H1 (cell line): ENCODE results near the gene LIN54. TPM values are rescaled to one million over a fixed set of nuclear protein-coding genes. Genes with fewer than 3 reads are reported as not detected.

Source experiments
- CTCF ChIA-PET: fragments of 300-600 bp; sonication (Branson Sonifier 250); formaldehyde crosslinking; loops from one replicate; lab custom pipeline; 2021; ENCODE audit not compliant: partially characterized antibody; lab: Charles Lee
- POLR2A ChIA-PET: fragments of 300-600 bp; sonication (Branson Sonifier 250); formaldehyde crosslinking; loops from one replicate; lab custom pipeline; 2021; ENCODE audit warnings: inconsistent platforms; ENCODE audit not compliant: partially characterized antibody; lab: Charles Lee
- DNase-seq, 2 experiments: peaks; one replicate each; pipeline versions ENCODE4 v3.0.0 to v3.0.0-alpha.2; 2010 to 2022; ENCODE audit warnings: low spot score in 2 of 2, low read depth in 1 of 2, mixed read lengths in 1 of 2
- FAIRE-seq: peaks from 2 replicates; lab custom pipeline; 2011; peaks lifted over from hg19 to GRCh38; lab: Jason Lieb, UNC
- H2AFZ ChIP-seq: 2 replicates; pipeline ENCODE4 v1.8.1; 2012; ENCODE audit warnings: low read length, inconsistent platforms
- H2AK5ac ChIP-seq: 2 replicates; pipeline ENCODE4 v1.6.1; 2013; ENCODE audit warnings: low read depth, low read length
- H2BK120ac ChIP-seq: replicated peaks from 2 replicates; pipeline ENCODE3; 2013; ENCODE audit warnings: low read depth, low read length, inconsistent platforms
- H2BK12ac ChIP-seq: 2 replicates; pipeline ENCODE4 v1.6.1; 2013; ENCODE audit warnings: low read depth, low read length
- H2BK15ac ChIP-seq: 2 replicates; pipeline ENCODE4 v1.6.1; 2013; ENCODE audit warnings: low read length
- H2BK20ac ChIP-seq: 2 replicates; pipeline ENCODE4 v1.6.1; 2013; ENCODE audit warnings: low read length
- H2BK5ac ChIP-seq: 2 replicates; pipeline ENCODE4 v1.6.1; 2013; ENCODE audit warnings: low read depth, low read length
- H3K14ac ChIP-seq: 2 replicates; pipeline ENCODE4 v1.6.1; 2013; ENCODE audit warnings: inconsistent platforms; ENCODE audit not compliant: insufficient read length
- H3K18ac ChIP-seq: 2 replicates; pipeline ENCODE4 v1.6.1; 2013; ENCODE audit warnings: low read length; ENCODE audit errors: extremely low read depth
- H3K23ac ChIP-seq: 2 replicates; pipeline ENCODE4 v1.6.1; 2013; ENCODE audit warnings: inconsistent platforms; ENCODE audit not compliant: insufficient read length
- H3K23me2 ChIP-seq: 2 replicates; pipeline ENCODE4 v1.6.1; 2013; ENCODE audit warnings: low read depth, low read length
- H3K27ac ChIP-seq: 2 replicates; pipeline ENCODE4 v1.6.1; 2011; ENCODE audit warnings: low read depth, low read length, inconsistent platforms
- H3K27me3 ChIP-seq, 4 experiments: replicated peaks in 1 of 4; 1 replicate in 1 of 4; 2 replicates in 3 of 4; pipeline versions ENCODE4 v1.6.1 to v1.8.1; 2011 to 2013; ENCODE audit warnings: low read length in 3 of 4, mild to moderate bottlenecking in 3 of 4, inconsistent platforms in 2 of 4, mixed read lengths in 2 of 4, moderate library complexity in 1 of 4; ENCODE audit not compliant: control insufficient read depth in 3 of 4, insufficient read depth in 3 of 4; ENCODE audit errors: extremely low read depth in 1 of 4
- H3K36me3 ChIP-seq, 4 experiments: 2 replicates each; pipeline versions ENCODE4 v1.6.1 to v1.8.1; 2011 to 2013; ENCODE audit warnings: mild to moderate bottlenecking in 4 of 4, low read length in 3 of 4, moderate library complexity in 2 of 4, control low read depth in 1 of 4, inconsistent platforms in 1 of 4; ENCODE audit not compliant: insufficient read depth in 4 of 4, control insufficient read depth in 2 of 4
- H3K4ac ChIP-seq: replicated peaks from 2 replicates; pipeline ENCODE3; 2013; ENCODE audit warnings: low read length, low read depth, mixed read lengths, inconsistent platforms; ENCODE audit not compliant: insufficient read length
- H3K4me1 ChIP-seq, 4 experiments: replicated peaks in 1 of 4; 1 replicate in 1 of 4; 2 replicates in 3 of 4; pipeline versions ENCODE4 v1.6.1 to v1.8.1; 2011 to 2013; ENCODE audit warnings: low read length in 3 of 4, inconsistent platforms in 2 of 4, mixed read lengths in 1 of 4; ENCODE audit not compliant: insufficient read depth in 4 of 4, control insufficient read depth in 3 of 4
- H3K4me2 ChIP-seq, 2 experiments: 2 replicates each; pipeline versions ENCODE4 v1.6.1 to v1.8.1; 2011 to 2013; ENCODE audit warnings: low read depth in 2 of 2, low read length in 2 of 2, control low read depth in 1 of 2, inconsistent platforms in 1 of 2, mild to moderate bottlenecking in 1 of 2; ENCODE audit not compliant: insufficient read depth in 1 of 2
- H3K4me3 ChIP-seq, 4 experiments: fragments of 200-600, 300-600 bp in 1 of 4; sonication (generic), shearing (Covaris generic), sonication (Bioruptor Twin) in 1 of 4; 2 replicates each; pipeline versions ENCODE4 v1.5.1 to v1.8.1; 2011 to 2016; ENCODE audit warnings: low read length in 4 of 4, low read depth in 3 of 4, control low read depth in 2 of 4, inconsistent platforms in 2 of 4, mild to moderate bottlenecking in 2 of 4, mixed read lengths in 1 of 4, moderate library complexity in 1 of 4; ENCODE audit not compliant: insufficient read depth in 2 of 4; ENCODE audit errors: extremely low read depth in 1 of 4
- H3K56ac ChIP-seq: replicated peaks from 2 replicates; pipeline ENCODE3; 2013; ENCODE audit warnings: low read depth, mild to moderate bottlenecking, mixed read lengths, low read length, inconsistent platforms; ENCODE audit not compliant: insufficient read length
- H3K79me1 ChIP-seq: 2 replicates; pipeline ENCODE4 v1.6.1; 2013; ENCODE audit warnings: low read depth, low read length, control low read depth
- H3K79me2 ChIP-seq, 2 experiments: 2 replicates each; pipeline versions ENCODE4 v1.6.1 to v1.8.1; 2012 to 2013; ENCODE audit warnings: low read length in 2 of 2, mild to moderate bottlenecking in 2 of 2, inconsistent platforms in 1 of 2; ENCODE audit not compliant: insufficient read depth in 2 of 2, control insufficient read depth in 1 of 2
- H3K9ac ChIP-seq, 4 experiments: replicated peaks in 1 of 4; 1 replicate in 1 of 4; 2 replicates in 3 of 4; pipeline versions ENCODE4 v1.6.1 to v1.8.1; 2011 to 2013; ENCODE audit warnings: low read depth in 3 of 4, low read length in 3 of 4, control low read depth in 2 of 4, mild to moderate bottlenecking in 2 of 4, moderate library complexity in 2 of 4, inconsistent platforms in 1 of 4; ENCODE audit errors: extremely low read depth in 1 of 4
- H3K9me3 ChIP-seq, 2 experiments: 2 replicates each; pipeline versions ENCODE4 v1.6.1 to v1.8.1; 2012 to 2013; ENCODE audit warnings: mild to moderate bottlenecking in 2 of 2, moderate library complexity in 2 of 2, control low read depth in 1 of 2, inconsistent platforms in 1 of 2, low read depth in 1 of 2, low read length in 1 of 2, mixed read lengths in 1 of 2; ENCODE audit not compliant: insufficient read depth in 2 of 2
- H4K20me1 ChIP-seq, 2 experiments: replicated peaks in 1 of 2; 2 replicates each; pipeline versions ENCODE3 to v1.8.1; 2011 to 2013; ENCODE audit warnings: inconsistent platforms in 2 of 2, low read length in 2 of 2, mild to moderate bottlenecking in 1 of 2; ENCODE audit not compliant: insufficient read depth in 2 of 2, control insufficient read depth in 1 of 2
- H4K5ac ChIP-seq: 2 replicates; pipeline ENCODE4 v1.6.1; 2013; ENCODE audit warnings: low read length, low read depth, mixed read lengths, inconsistent platforms; ENCODE audit not compliant: insufficient read length
- H4K8ac ChIP-seq: 2 replicates; pipeline ENCODE4 v1.8.0; 2013; ENCODE audit warnings: mild to moderate bottlenecking, moderate library complexity, low read length, inconsistent platforms; ENCODE audit not compliant: insufficient read depth; ENCODE audit errors: extremely low read depth
- H4K91ac ChIP-seq: replicated peaks from 2 replicates; pipeline ENCODE3; 2013; ENCODE audit warnings: low read length, mixed read lengths, inconsistent platforms; ENCODE audit not compliant: insufficient read length
- ATF2 ChIP-seq: IDR thresholded peaks from 2 replicates; pipeline ENCODE4 v1.6.1; 2012; ENCODE audit warnings: low read length, inconsistent platforms
- ATF3 ChIP-seq: IDR thresholded peaks from 2 replicates; pipeline ENCODE4 v1.6.1; 2011; ENCODE audit warnings: low read depth, mild to moderate bottlenecking, low read length; ENCODE audit not compliant: insufficient read depth
- KDM1A ChIP-seq: fragments of 200-600, 300-600 bp; sonication (generic); IDR thresholded peaks from 2 replicates; pipeline ENCODE4 v1.7.1; 2016; ENCODE audit warnings: mild to moderate bottlenecking, low read length, borderline replicate concordance
- KDM4A ChIP-seq: IDR thresholded peaks from one replicate; pipeline ENCODE4 v1.7.1; 2012; ENCODE audit warnings: low read depth, mild to moderate bottlenecking, moderate library complexity, low read length, inconsistent platforms; ENCODE audit not compliant: severe bottlenecking
- SRF ChIP-seq: IDR thresholded peaks from 2 replicates; pipeline ENCODE4 v1.6.1; 2011; ENCODE audit warnings: mild to moderate bottlenecking, low read depth, low read length, moderate library complexity
- WGBS, 2 experiments: shearing (Covaris generic) in 1 of 2; methylation state at CpG; one replicate each; pipeline versions ENCODE4 v1.1.6 to v1.1.7; 2013 to 2015; ENCODE audit warnings: low lambda C conversion rate in 2 of 2, mixed read lengths in 2 of 2, inconsistent platforms in 1 of 2, low coverage in 1 of 2, missing lambda C conversion rate in 1 of 2; ENCODE audit not compliant: insufficient replicate concordance in 2 of 2, insufficient coverage in 1 of 2, insufficient read length in 1 of 2; ENCODE audit errors: extremely low coverage in 1 of 2, missing lambda C conversion rate in 1 of 2; 5-methylcytosine and 5-hydroxymethylcytosine counted together
- long read RNA-seq, 2 experiments: library from RNA in 1 of 2; library from capped mRNA in 1 of 2; stranded (forward); transcript quantifications; one replicate each; pipeline ENCODE4 v2.0.0, GENCODE V29; 2021; ENCODE audit warnings: inconsistent platforms in 1 of 2
- polyA minus RNA-seq, 3 experiments: library from RNA; depleted of rRNA, polyadenylated mRNA; stranded (reverse); fragments of >200 nt; gene quantifications; 1 replicate in 2 of 3; 2 replicates in 1 of 3; pipeline ENCODE4 v1.2.3, GENCODE V29; 2011
- polyA plus RNA-seq, 7 experiments: library from polyadenylated mRNA; depleted of rRNA in 3 of 7; stranded (reverse) in 5 of 7; unstranded in 2 of 7; fragments of >200 nt in 5 of 7; fragments of 200-250 nt in 2 of 7; gene quantifications; 1 replicate in 5 of 7; 2 replicates in 1 of 7; 4 replicates in 1 of 7; pipeline versions ENCODE4 v1.2.1 to v1.2.3, GENCODE V29; 2011 to 2013; ENCODE audit warnings: missing spikeins in 2 of 7, mixed read lengths in 2 of 7
- total RNA-seq: library from RNA; stranded (reverse); fragmentation: NEBNext Ultra II Directional; extraction: Animal tissue kit (Norgen Biotek cat#: 25700); gene quantifications from 2 replicates; pipeline ENCODE4 v1.2.1, GENCODE V29; 2021

Gene LIN54
- total RNA-seq, result 11.1 and 12.9 TPM in 2 replicates
- polyA plus RNA-seq (2011; rRNA removed), result 3.6 and 5.7 TPM in 2 replicates
- polyA plus RNA-seq (2011; cell fraction: cytosol; rRNA removed), result 5.3 TPM
- 5.6 TPM for polyA plus RNA-seq (2011; cell fraction: nucleus; rRNA removed)
- polyA plus RNA-seq (2012, experiment 1 of 2), result 4.4 to 5.6 TPM (median 5.3 TPM) in 4 replicates
- polyA plus RNA-seq (2012, experiment 2 of 2), result 0.38 TPM
- 5.7 TPM for polyA plus RNA-seq (2013, experiment 1 of 2)
- polyA plus RNA-seq (2013, experiment 2 of 2), result 5.8 TPM
- 27.7 and 35.2 TPM in 2 replicates for polyA minus RNA-seq (2011; rRNA and poly(A)+ RNA removed)
- 10.1 TPM for polyA minus RNA-seq (2011; cell fraction: cytosol; rRNA and poly(A)+ RNA removed)
- 24.9 TPM for polyA minus RNA-seq (2011; cell fraction: nucleus; rRNA and poly(A)+ RNA removed)
- long read RNA-seq, experiment 1, partial matches to known transcripts, result 0 of 3 reads
- long read RNA-seq, experiment 1, other reads (novel, unspliced or antisense), result 2 of 3 reads
- long read RNA-seq, experiment 2, partial matches to known transcripts, result 2 of 3 reads
- long read RNA-seq, experiment 2, other reads (novel, unspliced or antisense), result 1 of 3 reads

- no peak within 1 kb of the TSS for H2BK15ac ChIP-seq
- peak within 1 kb of the TSS; percentile 93; the same call in 1 of the 2 replicates for H4K8ac ChIP-seq
- H3K14ac ChIP-seq, result no peak within 1 kb of the TSS
- no peak within 1 kb of the TSS for H3K23ac ChIP-seq
- H2AFZ ChIP-seq, result peak within 1 kb of the TSS; percentile 91; the same call in 1 of the 2 replicates
- peak in 1 of 2 experiments; percentile 75 for DNase-seq
- H2BK20ac ChIP-seq, result no peak within 1 kb of the TSS
- no peaks in the 10 kb centered on the region for H3K36me3 ChIP-seq
- H2BK12ac ChIP-seq, result no peak within 1 kb of the TSS
- no peak within 1 kb of the TSS for H4K91ac ChIP-seq
- no peak within 1 kb of the TSS for H2BK5ac ChIP-seq
- peaks cover 13% of the 10 kb centered on the region for H3K23me2 ChIP-seq
- peaks cover 0 to 22% of the 10 kb centered on the region in 2 experiments; a peak in 2 of 4 replicates for H3K79me2 ChIP-seq
- ChIA-PET CTCF (interaction anchor here (1.0 to 1.6 kb wide), 3 partner anchors 25 to 154 kb away, joined by 3 to 5 read pairs (median 4); no protein-coding TSS in a partner anchor), POLR2A (interaction anchor here (0.9 to 2.8 kb wide), 5 partner anchors 11 to 118 kb away, joined by 3 to 15 read pairs (median 4); partner anchors contain the start of genes COPS4 and THAP9)
- H3K56ac ChIP-seq, result no peak within 1 kb of the TSS
- no peaks in the 10 kb centered on the region for H3K9me3 ChIP-seq
- peaks cover 0 to 6% (median 3%) of the 10 kb centered on the region in 4 experiments; a peak in 3 of 7 replicates for H3K4me1 ChIP-seq
- H3K27ac ChIP-seq, result 0 out of 2 replicates have a peak within 1 kb of the TSS, but pooled peaks have one; percentile 68
- H4K5ac ChIP-seq, result no peak within 1 kb of the TSS
- peak within 1 kb of the TSS; percentile 87 to 94 for H3K4me2 ChIP-seq
- WGBS, 2 experiments, result 2% methylated on average over 41 of the region's 54 CpGs; no CpG with 5 or more reads in 1 of the 2 experiments
- peak within 1 kb of the TSS; percentile 77 to 98 (median 88) for H3K4me3 ChIP-seq
- H2AK5ac ChIP-seq, result no peak within 1 kb of the TSS
- no peaks in the 10 kb centered on the region for H4K20me1 ChIP-seq
- H3K9ac ChIP-seq, result peak within 1 kb of the TSS; percentile 59 to 82 (median 72)
- no peak for FAIRE-seq
- H3K18ac ChIP-seq, result peak within 1 kb of the TSS; percentile 83; the same call in 1 of the 2 replicates
- H3K79me1 ChIP-seq, result no peaks in the 10 kb centered on the region
- H3K4ac ChIP-seq, result no peak within 1 kb of the TSS
- peaks cover 0 to 6% (median 3%) of the 10 kb centered on the region in 4 experiments; a peak in 4 of 7 replicates for H3K27me3 ChIP-seq
- no peak within 1 kb of the TSS for H2BK120ac ChIP-seq
- TF ChIP-seq ATF2 (no peak), ATF3 (no peak), KDM4A (peak; percentile 63), SRF (no peak), KDM1A (no peak)
These were observed at the start of gene LIN54 for GRCh38 chr4:83010522-83011318. Gene LIN54, minus strand, starts transcription at chr4:83010823. Its CDS starts 25,979 bp downstream, at chr4:82984844.
